Stimulated activated CD8-positive, alpha-beta memory T cell treated with anti-CD3 and anti-CD28 coated beads, Interleukin-4, amount 100 ng/mL, for 24 hours (primary cell): ENCODE data around the gene PLVAP.

Experiments used
- DNase-seq: peaks from one replicate; pipeline ENCODE4 v3.0.0-alpha.2; 2020; ENCODE audit warnings: low read depth

Gene PLVAP

GRCh38 chr19:17333611-17334413 lies 43.3 kb downstream of the PLVAP start:
- peak; percentile 64 for DNase-seq

GRCh38 chr19:17332677-17333581 lies 44.2 kb downstream of the PLVAP start:
- DNase-seq = no peak

- no peak for DNase-seq
Measured at GRCh38 chr19:17332360-17332676, 44.8 kb downstream of the PLVAP start.

DNA sequence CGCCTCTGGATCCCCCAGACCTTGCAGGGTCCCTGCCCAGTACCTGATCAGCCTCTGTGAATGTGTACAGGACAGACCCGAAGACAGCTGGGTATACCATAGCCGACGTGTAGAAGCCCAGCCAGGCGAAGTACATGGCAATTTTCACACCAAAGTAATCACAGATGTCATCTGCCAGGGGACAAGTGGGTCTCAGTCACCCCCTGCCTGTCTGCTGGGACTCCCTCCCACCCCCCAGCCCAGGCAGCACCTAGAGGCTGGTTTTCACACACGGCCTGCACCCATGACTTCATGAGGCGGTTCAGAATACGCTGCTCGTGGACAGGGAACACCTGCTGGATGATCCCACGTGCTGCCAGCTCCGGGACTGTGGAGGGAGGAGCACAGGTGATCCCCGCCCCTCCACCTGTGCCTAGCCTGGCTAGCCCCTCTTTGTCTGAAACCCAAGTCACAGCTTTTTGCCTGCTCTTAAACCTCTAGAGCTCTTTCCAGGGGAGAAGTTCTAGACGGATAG lies 46.0 kb downstream of the PLVAP start:
- DNase-seq = no peak

DNA sequence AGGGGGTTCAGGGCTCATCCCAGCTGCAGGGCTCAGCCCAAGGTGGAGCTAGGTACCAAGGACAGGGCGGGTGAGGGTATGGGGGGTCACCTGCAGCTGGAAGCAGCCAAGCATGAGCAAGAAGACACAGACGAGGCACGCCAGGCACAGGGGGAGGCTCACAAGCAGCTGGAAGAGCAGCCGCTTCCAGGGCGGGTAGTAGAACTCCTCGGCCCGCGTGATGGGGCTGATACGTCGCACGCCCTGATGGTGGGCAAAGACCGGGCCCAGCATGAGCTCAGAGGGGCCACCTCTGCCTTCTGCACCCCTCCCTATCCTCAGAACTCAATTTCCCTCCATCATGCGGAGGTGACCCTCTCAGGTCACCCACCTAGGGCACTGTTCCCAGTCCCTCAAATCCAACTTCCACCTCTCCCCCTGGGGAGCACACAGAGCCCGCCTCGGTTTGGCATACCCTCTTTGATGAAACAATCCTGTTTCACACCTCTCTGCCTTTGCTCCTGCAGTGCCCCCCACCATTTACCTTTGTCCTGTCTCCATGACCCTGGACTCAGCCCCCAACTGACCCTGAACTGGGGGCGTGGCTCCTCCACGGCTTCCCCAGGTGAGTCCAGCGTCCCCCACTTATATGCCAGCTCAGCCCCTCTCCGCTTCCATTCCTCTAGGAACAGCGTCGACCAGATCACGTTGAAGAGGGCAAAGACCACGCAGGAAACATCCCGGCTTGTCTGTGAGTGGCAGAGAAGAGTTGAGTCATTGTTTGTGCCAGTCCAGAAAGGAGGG lies 46.7 kb downstream of the PLVAP start:
- no peak for DNase-seq

DNA sequence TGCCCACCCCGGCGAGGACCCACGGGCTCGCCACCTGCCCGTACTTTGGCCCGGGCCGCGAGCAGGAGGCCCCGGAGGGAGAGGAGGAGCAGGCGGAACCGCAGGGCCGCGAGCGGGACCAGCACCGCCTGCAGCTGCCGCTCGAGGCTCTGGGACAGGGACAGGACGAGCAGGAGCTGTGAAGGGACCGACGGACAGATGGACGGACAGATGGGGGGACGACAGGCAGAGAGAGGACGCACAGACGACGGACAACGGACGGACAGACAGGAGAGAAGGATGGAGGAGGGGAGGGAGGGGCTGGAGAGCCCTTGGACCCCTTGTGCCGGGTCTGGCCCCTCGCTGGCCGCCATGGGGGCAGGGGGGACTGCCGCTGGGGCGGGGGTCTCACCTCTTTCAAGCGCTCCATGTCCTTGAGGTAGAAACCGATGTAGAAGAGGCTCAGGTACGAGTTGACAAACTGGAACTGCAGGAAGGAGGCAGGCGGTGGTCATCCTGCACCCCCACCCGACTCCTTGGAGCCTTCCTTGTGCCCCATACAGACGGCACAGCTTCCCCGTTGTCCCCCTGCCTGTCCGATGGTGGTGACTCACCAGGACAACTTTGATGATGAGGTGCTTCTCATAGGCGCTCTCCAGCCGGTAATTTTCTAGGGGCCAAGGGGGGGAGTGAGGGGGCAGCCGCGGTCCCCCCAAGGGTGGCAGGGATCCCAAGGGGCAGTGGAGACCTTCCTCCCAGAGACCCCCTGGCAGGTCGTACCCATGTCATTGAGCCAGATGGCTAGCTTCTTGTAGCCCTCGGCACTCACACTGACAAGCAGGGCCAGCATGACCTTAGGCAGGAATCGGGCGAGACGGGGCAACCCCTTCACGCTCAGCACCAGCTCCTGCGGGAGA lies 47.5 kb downstream of the PLVAP start:
- no peak for DNase-seq

DNA sequence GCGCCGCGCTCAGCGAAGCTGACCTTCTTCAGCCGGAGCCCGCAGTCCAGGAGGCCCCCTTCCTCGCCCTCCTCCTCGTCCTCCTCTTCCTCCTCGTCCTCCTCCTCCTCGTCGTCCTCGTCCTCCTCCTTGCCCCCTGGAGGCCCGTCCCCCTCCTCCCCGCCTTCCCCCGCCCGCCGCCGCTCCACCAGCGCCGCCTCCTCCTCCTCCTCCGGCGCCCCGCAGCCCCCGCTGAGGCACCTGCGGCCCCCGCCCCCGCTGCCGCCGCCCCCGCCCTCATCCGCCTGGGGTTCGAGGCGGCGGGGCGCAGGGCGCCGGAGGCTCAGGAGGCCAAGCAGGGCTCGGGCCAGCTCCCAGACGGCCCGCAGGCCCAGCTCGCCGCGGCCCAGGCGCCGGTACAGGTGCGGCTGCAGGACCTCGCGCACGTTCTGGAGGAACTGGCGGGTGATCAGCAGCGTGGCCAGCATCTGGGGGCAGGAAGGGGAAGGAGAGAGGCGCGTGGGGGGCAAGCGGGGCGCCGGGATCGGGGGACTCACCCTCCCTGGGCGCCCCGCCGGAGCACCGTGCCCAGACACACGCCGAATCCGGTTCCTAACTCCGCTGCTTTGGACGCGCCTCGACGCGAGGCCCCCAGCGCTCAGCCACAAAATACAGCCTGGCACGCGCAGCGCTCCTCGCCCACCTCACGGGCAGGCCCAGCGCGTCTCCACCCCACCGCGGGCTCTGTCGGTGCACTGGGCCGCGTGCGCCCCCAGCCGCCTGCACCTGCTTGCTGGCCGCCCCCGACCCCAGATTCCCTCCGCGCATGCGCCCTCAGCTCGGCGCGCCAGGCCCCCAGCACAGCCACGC lies 48.4 kb downstream of the PLVAP start:
- DNase-seq = no peak

DNA sequence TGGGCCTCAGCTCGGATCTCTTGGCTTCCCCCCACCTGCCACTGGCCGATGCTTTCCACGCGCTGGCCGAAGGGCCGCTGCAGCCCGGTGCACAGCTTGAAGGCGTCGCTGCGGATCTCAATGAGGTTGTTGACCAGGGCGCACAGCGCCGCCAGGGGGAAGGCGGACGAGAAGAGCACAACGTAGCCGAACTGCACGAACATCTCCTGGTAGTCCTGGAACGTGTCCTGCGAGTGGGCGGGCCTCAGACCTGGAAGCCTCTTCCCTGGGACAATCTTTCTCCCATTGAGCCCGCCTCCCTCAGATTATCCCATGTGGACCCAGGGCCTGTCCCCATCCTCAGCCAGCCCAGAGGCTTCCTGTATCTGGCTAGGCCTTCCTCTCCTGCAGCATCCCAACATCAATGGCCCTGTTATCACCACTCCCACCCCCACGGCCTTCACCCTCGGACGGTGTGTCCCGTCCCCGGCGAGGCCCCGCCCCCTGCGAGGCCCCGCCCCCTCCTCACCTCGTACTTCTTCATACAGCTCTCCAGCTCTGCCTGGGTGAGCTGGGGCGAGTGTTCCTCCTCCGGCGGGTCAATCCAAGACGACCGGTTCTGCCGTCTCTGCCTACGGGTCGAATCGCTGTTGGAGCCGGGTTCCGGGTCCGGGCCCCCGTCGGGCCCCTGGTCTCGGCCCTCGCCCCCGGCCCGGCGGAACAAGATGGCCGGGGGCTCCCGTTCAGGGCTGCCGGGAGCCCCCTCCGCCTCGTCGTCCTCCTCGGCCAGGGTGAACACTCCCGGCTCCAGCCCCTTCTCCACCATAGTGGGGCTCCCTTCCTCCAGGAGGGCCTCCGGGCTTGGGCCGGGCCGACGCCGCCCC lies 49.3 kb downstream of the PLVAP start:
- DNase-seq = no peak

DNA sequence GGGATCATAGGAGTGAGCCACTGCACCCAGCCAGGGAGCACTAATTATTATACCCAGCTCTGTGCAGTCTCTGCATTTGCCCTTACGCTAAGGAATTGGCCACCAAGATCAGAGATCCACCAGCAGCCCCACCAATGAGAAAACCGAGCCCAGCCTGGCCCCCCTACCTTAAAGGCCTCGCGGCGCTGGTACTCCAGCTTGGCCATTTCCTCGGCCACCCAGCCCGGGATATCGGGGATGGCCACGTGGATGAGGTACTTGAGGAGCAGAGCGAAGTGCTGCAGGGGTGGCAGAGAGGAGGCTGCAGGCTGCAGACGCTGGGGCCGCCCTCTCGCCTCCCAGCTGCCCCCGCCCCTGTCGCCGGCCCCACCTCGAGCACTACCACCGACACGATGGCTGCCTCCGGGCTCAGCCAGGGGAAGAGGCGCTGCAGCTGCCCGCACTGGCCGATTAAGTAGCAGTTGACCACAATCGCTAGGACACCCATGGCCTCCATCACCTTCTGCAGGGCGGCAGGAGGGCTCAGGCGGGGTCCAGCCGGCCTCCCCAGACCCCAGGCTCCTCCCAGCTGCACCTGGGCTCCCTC lies 50.0 kb downstream of the PLVAP start:
- DNase-seq = no peak

DNA sequence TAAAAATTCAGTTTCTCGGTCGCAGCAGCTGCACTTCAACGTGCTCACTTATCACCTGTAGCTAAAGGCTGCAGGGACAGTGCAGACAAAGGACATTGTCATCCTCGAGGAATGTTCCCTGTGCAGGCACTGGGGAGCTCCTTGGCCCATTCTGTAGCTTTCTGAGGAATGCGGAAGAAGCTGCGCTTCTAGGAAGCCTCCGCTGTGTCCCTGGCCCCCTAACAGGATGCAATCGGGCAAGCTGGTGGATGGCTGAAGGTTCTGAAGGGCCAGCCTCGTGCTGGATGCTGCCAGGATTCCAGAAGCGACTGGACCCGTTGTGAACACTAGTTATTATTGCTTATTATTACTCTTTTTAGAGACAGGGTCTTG lies 50.6 kb downstream of the PLVAP start:
- no peak for DNase-seq

- no peak for DNase-seq
Measured at GRCh38 chr19:17325881-17326594, 51.1 kb downstream of the PLVAP start.

DNA sequence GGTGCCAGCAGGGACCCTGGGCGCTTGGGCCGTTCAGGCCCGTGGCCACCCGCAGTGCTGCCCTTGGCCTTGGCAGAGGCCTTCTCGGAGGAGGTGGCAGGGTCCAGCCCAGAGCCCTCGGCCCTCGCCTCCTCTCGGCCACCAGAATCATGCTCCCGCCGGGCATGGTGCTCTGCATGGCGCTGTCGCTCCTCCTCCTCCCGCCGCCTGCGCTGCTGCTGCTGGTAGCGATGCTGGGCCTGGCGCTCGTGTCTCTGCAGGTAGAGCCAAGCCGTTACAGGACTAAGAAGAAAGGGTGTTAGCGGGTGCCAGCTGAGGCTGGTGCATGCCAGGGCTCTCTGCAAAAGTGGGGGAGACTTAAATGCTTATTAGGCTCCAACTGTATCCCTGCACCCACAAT lies 52.0 kb downstream of the PLVAP start:
- no peak for DNase-seq

DNA sequence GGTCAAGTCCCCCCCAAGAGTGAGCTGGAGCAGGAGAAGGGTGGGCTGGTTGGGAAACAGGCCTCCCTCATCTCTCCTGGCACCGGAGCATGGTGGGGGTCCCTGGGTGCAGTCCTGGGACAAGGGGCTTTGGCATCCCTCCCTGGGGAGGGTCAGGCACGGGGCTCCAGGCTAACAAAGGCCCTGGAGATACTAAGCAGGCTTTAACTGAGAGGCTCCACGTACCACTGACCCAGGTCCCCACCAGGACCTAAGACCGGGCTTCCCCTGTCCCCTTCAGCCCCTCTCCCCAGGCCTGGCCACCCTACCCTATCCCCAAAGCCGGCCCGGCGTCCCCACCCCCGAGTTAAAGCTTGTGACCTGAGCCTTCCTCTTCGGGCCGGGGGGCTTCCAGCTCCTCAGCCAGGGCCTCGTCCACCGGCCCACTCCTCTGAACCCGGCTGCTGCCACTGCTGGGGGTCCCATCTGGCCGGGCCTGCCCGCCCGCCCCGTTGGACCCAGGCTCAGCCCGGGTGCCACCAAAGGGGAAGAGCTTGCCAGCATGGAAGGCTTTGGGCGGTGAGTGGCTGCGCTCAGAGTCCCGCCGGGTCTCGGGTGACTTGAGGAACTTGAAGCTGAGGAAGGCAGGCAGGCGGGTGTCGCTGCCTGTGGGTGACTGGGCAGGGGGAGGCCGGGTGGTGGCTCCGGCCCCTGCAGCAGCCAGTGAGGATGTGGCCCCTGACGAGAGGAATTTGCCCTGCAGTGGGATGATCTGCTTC lies 52.6 kb downstream of the PLVAP start:
- no peak for DNase-seq

- DNase-seq = no peak
Measured at GRCh38 chr19:17323964-17324332, 53.2 kb downstream of the PLVAP start.

GRCh38 chr19:17323300-17323963 lies 53.7 kb downstream of the PLVAP start:
- DNase-seq = no peak

GRCh38 chr19:17322854-17323253 lies 54.3 kb downstream of the PLVAP start:
- no peak for DNase-seq
